HTERT RPE-1 (cell line): ENCODE results near the gene TAS1R3.

Experiments
- in situ Hi-C: fragments of 300-500 bp; cut with MboI; formaldehyde crosslinking; loops from 4 replicates; pipeline ENCODE4 v1.14.3; 2020; ENCODE audit warnings: low sequenced_read_pairs

Gene TAS1R3

GRCh38 chr1:1320666-1321448, 10.2 kb upstream of the TAS1R3 start:
- in situ Hi-C loops, result no loop called here

GRCh38 chr1:1321477-1321876, 9.6 kb upstream of the TAS1R3 start:
- in situ Hi-C loops, result no loop called here

GRCh38 chr1:1322418-1322817, 8.7 kb upstream of the TAS1R3 start:
- in situ Hi-C loops, result no loop called here

- in situ Hi-C loops, result no loop called here
Measured at GRCh38 chr1:1322952-1323351, 8.1 kb upstream of the TAS1R3 start.

- in situ Hi-C loops, result no loop called here
Measured at GRCh38 chr1:1324084-1324523, 7.0 kb upstream of the TAS1R3 start.

- in situ Hi-C loops, result no loop called here
Measured at GRCh38 chr1:1324524-1325287, 6.4 kb upstream of the TAS1R3 start, which contains the start of the genes CPTP and INTS11. Gene CPTP, plus strand, starts transcription at chr1:1324802. Its CDS starts 2,109 bp downstream, at chr1:1326911. Gene INTS11, minus strand, starts transcription at chr1:1324660. Its CDS starts 52 bp downstream, at chr1:1324608.

- in situ Hi-C loops, result no loop called here
Measured at GRCh38 chr1:1325288-1326074, 5.6 kb upstream of the TAS1R3 start.

- in situ Hi-C loops, result no loop called here
Measured at GRCh38 chr1:1326075-1326605, 4.9 kb upstream of the TAS1R3 start.

- in situ Hi-C loops, result no loop called here
Measured at GRCh38 chr1:1327291-1327690, 3.8 kb upstream of the TAS1R3 start.

GRCh38 chr1:1328254-1328653, 2.8 kb upstream of the TAS1R3 start:
- in situ Hi-C loops, result no loop called here

- in situ Hi-C loops, result no loop called here
Measured at GRCh38 chr1:1329304-1330210, 1.5 kb upstream of the TAS1R3 start.

- in situ Hi-C loops, result no loop called here
Measured at GRCh38 chr1:1330366-1331067, 563 bp upstream of the TAS1R3 start.

- in situ Hi-C loops, result no loop called here
Measured at GRCh38 chr1:1332031-1332755, 1.1 kb downstream of the TAS1R3 start.

- in situ Hi-C loops, result no loop called here
Measured at GRCh38 chr1:1332774-1333480, 1.8 kb downstream of the TAS1R3 start.

- in situ Hi-C loops, result no loop called here
Measured at GRCh38 chr1:1333551-1334241, 2.6 kb downstream of the TAS1R3 start.

- in situ Hi-C loops, result no loop called here
Measured at GRCh38 chr1:1334835-1335234, 3.8 kb downstream of the TAS1R3 start.

- in situ Hi-C loops, result no loop called here
Measured at GRCh38 chr1:1335283-1335682, 4.2 kb downstream of the TAS1R3 start.
